OCI-LY7 (cell line): ENCODE data around the gene C6orf89.

Source experiments
- CTCF ChIP-seq: fragments of 200-600 bp; sonication (generic); conservative IDR thresholded peaks from 2 replicates; pipeline ENCODE4 v1.5.1; 2014; ENCODE audit warnings: mild to moderate bottlenecking, antibody characterized with exemption, low read length, moderate library complexity, mixed read lengths
- EZH2phosphoT487 ChIP-seq: fragments of 200-600 bp; sonication (generic); IDR thresholded peaks from 2 replicates; pipeline ENCODE4 v1.6.1; 2018; ENCODE audit warnings: low read depth, borderline replicate concordance, mild to moderate bottlenecking, mixed run types, antibody characterized with exemption, low read length, moderate library complexity, mixed read lengths

GRCh38 chr6:36976007-36976264, 90.2 kb downstream of the C6orf89 start:
- TF ChIP-seq CTCF (no peak), EZH2phosphoT487 (no peak)
